Stomach (tissue), 9 donors: Measurements from ENCODE around the gene NDOR1. TPM values are rescaled to one million over a fixed set of nuclear protein-coding genes. Genes with fewer than 3 reads are reported as not detected.

Source experiments
- DNase-seq, 2 donors: peaks; one replicate each; pipeline versions ENCODE4 v3.0.0 to v3.0.0-alpha.2; 2013 to 2019
- H3K27ac ChIP-seq, 5 donors: fragments of 200-600 bp in 4 of 5; sonication (generic) in 4 of 5; one replicate each; pipeline ENCODE4 v1.5.1; 2013 to 2019; ENCODE audit warnings: mild to moderate bottlenecking in 1 of 5, moderate library complexity in 1 of 5
- H3K27me3 ChIP-seq, 3 donors: fragments of 200-600 bp; sonication (generic); one replicate each; pipeline ENCODE4 v1.5.1; 2017 to 2019; ENCODE audit warnings: mixed run types in 1 of 3
- H3K36me3 ChIP-seq, 4 donors: fragments of 200-600 bp; sonication (generic); 1 replicate in 3 of 4; 2 replicates in 1 of 4; pipeline ENCODE4 v1.5.1; 2016 to 2019
- H3K4me1 ChIP-seq, 4 donors: fragments of 200-600 bp; sonication (generic); one replicate each; pipeline ENCODE4 v1.5.1; 2016 to 2019
- H3K4me3 ChIP-seq, 4 donors: fragments of 200-600 bp; sonication (generic) in 3 of 4; one replicate each; pipeline ENCODE4 v1.5.1; 2016 to 2019; ENCODE audit warnings: mild to moderate bottlenecking in 1 of 4
- H3K9me3 ChIP-seq, 4 donors: fragments of 200-600 bp; sonication (generic); one replicate each; pipeline ENCODE4 v1.5.1; 2016 to 2019
- EP300 ChIP-seq: sonication (generic); formaldehyde crosslinking; IDR thresholded peaks from one replicate; pipeline ENCODE4 v1.6.1; 2017; ENCODE audit warnings: antibody characterized with exemption
- POLR2A ChIP-seq, 4 donors: fragments of 450-650 bp; IDR thresholded peaks; one replicate each; pipeline ENCODE4 v1.6.1; 2016; ENCODE audit warnings: antibody characterized with exemption in 4 of 4, control low read depth in 2 of 4, mild to moderate bottlenecking in 1 of 4, moderate library complexity in 1 of 4
- POLR2AphosphoS5 ChIP-seq, 3 donors: sonication (generic); formaldehyde crosslinking; IDR thresholded peaks; one replicate each; pipeline ENCODE4 v1.6.1; 2016; ENCODE audit warnings: antibody characterized with exemption in 3 of 3
- WGBS, 5 donors: extraction: QIAGEN DNeasy Blood & Tissue Kit in 3 of 5; methylation state at CpG; one replicate each; pipeline versions ENCODE4 v1.1.5 to v1.1.7; 2013 to 2018; 5-methylcytosine and 5-hydroxymethylcytosine counted together
- intact Hi-C: fragments of 100-400 bp; cut with DNase I; formaldehyde crosslinking; loops from one replicate; pipeline ENCODE4 v1.15.1; 2023; ENCODE audit warnings: low total_unique reads
- polyA plus RNA-seq, 3 donors: library from polyadenylated mRNA; stranded (reverse); fragments of 200-250 nt; gene quantifications; one replicate each; pipeline ENCODE4 v1.2.3, GENCODE V29; 2013
- small RNA-seq, 4 donors: library from RNA; depleted of rRNA; stranded (forward); fragments of <200 nt; gene quantifications; one replicate each; pipeline ENCODE3, GENCODE V24; 2016
- total RNA-seq, 5 donors: library from RNA; depleted of rRNA; stranded (reverse); fragments of >200 nt; gene quantifications; one replicate each; pipeline versions ENCODE4 v1.1.0 to v1.2.3, GENCODE V29; 2014 to 2016
- TF ChIP-seq, protein P1 (sequence below), 7 experiments: fragments of 450-650 bp in 4 of 7; fragments of 200-600 bp in 3 of 7; sonication (generic) in 3 of 7; IDR thresholded peaks; one replicate each; pipeline ENCODE4 v1.5.1; 2016 to 2019; ENCODE audit warnings: antibody characterized with exemption in 7 of 7, control low read depth in 2 of 7, mild to moderate bottlenecking in 1 of 7
- donor health status: healthy with polysubstance abuse.
- donor health status: Bipolar disorder and iron deficiency.
- donor health status: healthy.

NDOR1 gene
- total and polyA plus RNA-seq, 8 donors, result 0.89 to 105 (median 7.9) TPM

DNA sequence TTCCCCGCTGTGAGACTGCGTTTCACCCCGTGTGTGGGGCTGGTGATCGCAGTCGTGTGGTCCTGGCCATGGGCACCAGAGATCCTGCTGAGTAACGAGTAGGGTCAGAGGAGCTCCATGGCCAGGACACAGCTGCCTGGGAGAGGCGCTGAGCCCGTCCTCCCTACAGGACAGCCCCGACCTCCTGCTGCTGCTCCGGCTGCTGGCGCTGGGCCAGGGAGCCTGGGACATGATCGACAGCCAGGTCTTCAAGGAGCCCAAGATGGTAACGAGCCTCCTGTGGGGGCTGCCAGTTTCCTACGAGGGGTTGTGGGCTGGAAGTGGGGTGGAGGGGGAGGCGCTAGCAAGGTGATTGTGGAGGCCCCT lies 60.6 kb downstream of the NDOR1 start:
- Histone ChIP-seq H3K27ac (no peak overlapping the region), H3K4me3 (no peak overlapping the region), H3K36me3 (peaks cover 41 to 80% (median 69%) of the 10 kb centered on the region in 4 donors), H3K9me3 (no peaks in the 10 kb centered on the region), H3K27me3 (no peaks in the 10 kb centered on the region), H3K4me1 (peaks cover 24 to 57% (median 49%) of the 10 kb centered on the region in 4 donors)
- intact Hi-C loops, result no loop called here
- DNase-seq, result peak in 1 of 2 donors; percentile 7
- 84 to 93% (median 87%) methylated on average over 15 of the region's 15 CpGs for WGBS, 5 donors
- TF ChIP-seq EP300 (no peak), POLR2A (IDR thresholded peaks at IDR 0.05) (no peak), POLR2AphosphoS5 (IDR thresholded peaks at IDR 0.05) (no peak)
- TF ChIP-seq, protein P1, sequence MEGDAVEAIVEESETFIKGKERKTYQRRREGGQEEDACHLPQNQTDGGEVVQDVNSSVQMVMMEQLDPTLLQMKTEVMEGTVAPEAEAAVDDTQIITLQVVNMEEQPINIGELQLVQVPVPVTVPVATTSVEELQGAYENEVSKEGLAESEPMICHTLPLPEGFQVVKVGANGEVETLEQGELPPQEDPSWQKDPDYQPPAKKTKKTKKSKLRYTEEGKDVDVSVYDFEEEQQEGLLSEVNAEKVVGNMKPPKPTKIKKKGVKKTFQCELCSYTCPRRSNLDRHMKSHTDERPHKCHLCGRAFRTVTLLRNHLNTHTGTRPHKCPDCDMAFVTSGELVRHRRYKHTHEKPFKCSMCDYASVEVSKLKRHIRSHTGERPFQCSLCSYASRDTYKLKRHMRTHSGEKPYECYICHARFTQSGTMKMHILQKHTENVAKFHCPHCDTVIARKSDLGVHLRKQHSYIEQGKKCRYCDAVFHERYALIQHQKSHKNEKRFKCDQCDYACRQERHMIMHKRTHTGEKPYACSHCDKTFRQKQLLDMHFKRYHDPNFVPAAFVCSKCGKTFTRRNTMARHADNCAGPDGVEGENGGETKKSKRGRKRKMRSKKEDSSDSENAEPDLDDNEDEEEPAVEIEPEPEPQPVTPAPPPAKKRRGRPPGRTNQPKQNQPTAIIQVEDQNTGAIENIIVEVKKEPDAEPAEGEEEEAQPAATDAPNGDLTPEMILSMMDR (IDR thresholded peaks at IDR 0.05), result no peak

Small RNAs within 50 kb of the gene (small RNA-seq; reads per million reads assigned to genes)
- 0 reads per million in 4 donors for gene MIR3621

Other genes with a start within 250 kb of the NDOR1 start
Only the 30 nearest of the 31 such genes appear.
- 10 to 100 TPM in 4 of 5 donors, 1 to 10 TPM in 1; 2.3 to 34.9 (median 30.4) TPM for gene PTGDS, start 228.2 kb upstream of the NDOR1 start, total RNA-seq
- gene PTGDS, start 228.2 kb upstream of the NDOR1 start, polyA plus RNA-seq, result 10 to 100 TPM; 18.6 to 64.4 (median 37.3) TPM
- gene LCNL1, start 222.7 kb upstream of the NDOR1 start, total RNA-seq, result not detected
- gene LCNL1, start 222.7 kb upstream of the NDOR1 start, polyA plus RNA-seq, result under 1 TPM in 2 of 3 donors, not detected in 1; 0.19 to 0.25 TPM
- gene PAXX, start 213.3 kb upstream of the NDOR1 start, total RNA-seq, result 10 to 100 TPM; 11.9 to 93.6 (median 45.2) TPM
- gene PAXX, start 213.3 kb upstream of the NDOR1 start, polyA plus RNA-seq, result 100 to 1,000 TPM; 158 to 206 (median 178) TPM
- gene CLIC3, start 209.1 kb upstream of the NDOR1 start, total RNA-seq, result 1 to 10 TPM in 1 of 5 donors, not detected in 4; 3.3 TPM
- 10 to 100 TPM in 2 of 3 donors, 1 to 10 TPM in 1; 4.3 to 70.9 (median 15.2) TPM for gene CLIC3, start 209.1 kb upstream of the NDOR1 start, polyA plus RNA-seq
- gene ABCA2, start 177.5 kb upstream of the NDOR1 start, total RNA-seq, result 100 to 1,000 TPM in 1 of 5 donors, 10 to 100 TPM in 3, 1 to 10 TPM in 1; 7.3 to 385 (median 72.8) TPM
- 10 to 100 TPM in 2 of 3 donors, 1 to 10 TPM in 1; 9.3 to 25.5 (median 24.4) TPM for gene ABCA2, start 177.5 kb upstream of the NDOR1 start, polyA plus RNA-seq
- gene FUT7, start 173.6 kb upstream of the NDOR1 start, total RNA-seq, result 1 to 10 TPM in 1 of 5 donors, under 1 TPM in 1, not detected in 3; 0.37 to 3.9 TPM
- under 1 TPM in 2 of 3 donors, not detected in 1; 0.23 to 0.50 TPM for gene FUT7, start 173.6 kb upstream of the NDOR1 start, polyA plus RNA-seq
- 100 to 1,000 TPM in 4 of 5 donors, 10 to 100 TPM in 1; 20.0 to 276 (median 189) TPM for gene NPDC1, start 159.5 kb upstream of the NDOR1 start, total RNA-seq
- gene NPDC1, start 159.5 kb upstream of the NDOR1 start, polyA plus RNA-seq, result 100 to 1,000 TPM; 104 to 186 (median 115) TPM
- gene ENTPD2, start 151.6 kb upstream of the NDOR1 start, total RNA-seq, result 10 to 100 TPM in 1 of 5 donors, 1 to 10 TPM in 3, not detected in 1; 2.2 to 11.3 (median 6.7) TPM
- gene ENTPD2, start 151.6 kb upstream of the NDOR1 start, polyA plus RNA-seq, result 1 to 10 TPM; 2.0 to 4.8 (median 2.9) TPM
- 10 to 100 TPM in 1 of 5 donors, 1 to 10 TPM in 3, not detected in 1; 2.9 to 84.9 (median 4.4) TPM for gene SAPCD2, start 135.1 kb upstream of the NDOR1 start, total RNA-seq
- 1 to 10 TPM; 1.7 to 5.0 (median 3.8) TPM for gene SAPCD2, start 135.1 kb upstream of the NDOR1 start, polyA plus RNA-seq
- gene UAP1L1, start 128.2 kb upstream of the NDOR1 start, total RNA-seq, result 10 to 100 TPM in 3 of 5 donors, 1 to 10 TPM in 2; 4.6 to 95.6 (median 22.8) TPM
- 1 to 10 TPM; 4.1 to 7.4 (median 6.0) TPM for gene UAP1L1, start 128.2 kb upstream of the NDOR1 start, polyA plus RNA-seq
- gene MAN1B1, start 118.7 kb upstream of the NDOR1 start, total RNA-seq, result 100 to 1,000 TPM in 1 of 5 donors, 10 to 100 TPM in 3, 1 to 10 TPM in 1; 4.7 to 167 (median 44.6) TPM
- gene MAN1B1, start 118.7 kb upstream of the NDOR1 start, polyA plus RNA-seq, result 10 to 100 TPM; 22.8 to 52.6 (median 35.0) TPM
- 100 to 1,000 TPM in 3 of 5 donors, 10 to 100 TPM in 2; 25.9 to 251 (median 103) TPM for gene DPP7, start 91.0 kb upstream of the NDOR1 start, total RNA-seq
- gene DPP7, start 91.0 kb upstream of the NDOR1 start, polyA plus RNA-seq, result 100 to 1,000 TPM; 325 to 346 (median 338) TPM
- gene GRIN1, start 66.5 kb upstream of the NDOR1 start, total RNA-seq, result under 1 TPM in 1 of 5 donors, not detected in 4; 0.55 TPM
- gene GRIN1, start 66.5 kb upstream of the NDOR1 start, polyA plus RNA-seq, result under 1 TPM in 2 of 3 donors, not detected in 1; 0.25 to 0.31 TPM
- 100 to 1,000 TPM in 1 of 5 donors, 10 to 100 TPM in 1, 1 to 10 TPM in 1, not detected in 2; 2.6 to 440 (median 11.2) TPM for gene LRRC26, start 35.6 kb upstream of the NDOR1 start, total RNA-seq
- 1 to 10 TPM in 2 of 3 donors, under 1 TPM in 1; 1.00 to 7.7 (median 3.7) TPM for gene LRRC26, start 35.6 kb upstream of the NDOR1 start, polyA plus RNA-seq
- gene TMEM210, start 33.6 kb upstream of the NDOR1 start, total RNA-seq, result not detected
- not detected for gene TMEM210, start 33.6 kb upstream of the NDOR1 start, polyA plus RNA-seq
- gene ANAPC2, start 17.1 kb upstream of the NDOR1 start, total RNA-seq, result 100 to 1,000 TPM in 1 of 5 donors, 10 to 100 TPM in 4; 35.8 to 147 (median 42.9) TPM
- gene ANAPC2, start 17.1 kb upstream of the NDOR1 start, polyA plus RNA-seq, result 10 to 100 TPM; 26.1 to 45.0 (median 40.7) TPM
- gene SSNA1, start 17.0 kb upstream of the NDOR1 start, total RNA-seq, result 100 to 1,000 TPM in 2 of 5 donors, 10 to 100 TPM in 3; 28.1 to 154 (median 81.4) TPM
- gene SSNA1, start 17.0 kb upstream of the NDOR1 start, polyA plus RNA-seq, result 100 to 1,000 TPM; 118 to 146 (median 135) TPM
- 100 to 1,000 TPM in 1 of 5 donors, 10 to 100 TPM in 3, 1 to 10 TPM in 1; 8.8 to 161 (median 25.0) TPM for gene TPRN, start 5.0 kb upstream of the NDOR1 start, total RNA-seq
- 10 to 100 TPM; 23.5 to 36.9 (median 24.3) TPM for gene TPRN, start 5.0 kb upstream of the NDOR1 start, polyA plus RNA-seq
- 10 to 100 TPM; 20.6 to 33.5 (median 28.0) TPM for gene TMEM203, start 52 bp upstream of the NDOR1 start, total RNA-seq
- 10 to 100 TPM; 29.3 to 37.0 (median 35.6) TPM for gene TMEM203, start 52 bp upstream of the NDOR1 start, polyA plus RNA-seq
- gene RNF208, start 16.5 kb downstream of the NDOR1 start, total RNA-seq, result 10 to 100 TPM in 1 of 5 donors, 1 to 10 TPM in 2, under 1 TPM in 1, not detected in 1; 0.45 to 18.7 (median 3.3) TPM
- gene RNF208, start 16.5 kb downstream of the NDOR1 start, polyA plus RNA-seq, result 10 to 100 TPM; 11.8 to 13.9 (median 13.9) TPM
- 1 to 10 TPM in 1 of 5 donors, under 1 TPM in 1, not detected in 3; 0.92 to 3.6 TPM for gene CYSRT1, start 19.5 kb downstream of the NDOR1 start, total RNA-seq
- 10 to 100 TPM in 1 of 3 donors, 1 to 10 TPM in 2; 2.7 to 47.3 (median 3.4) TPM for gene CYSRT1, start 19.5 kb downstream of the NDOR1 start, polyA plus RNA-seq
- not detected for gene RNF224, start 21.8 kb downstream of the NDOR1 start, total RNA-seq
- 1 to 10 TPM in 1 of 3 donors, not detected in 2; 1.0 TPM for gene RNF224, start 21.8 kb downstream of the NDOR1 start, polyA plus RNA-seq
- gene SLC34A3, start 25.2 kb downstream of the NDOR1 start, total RNA-seq, result under 1 TPM in 1 of 5 donors, not detected in 4; 0.18 TPM
- under 1 TPM in 1 of 3 donors, not detected in 2; 0.53 TPM for gene SLC34A3, start 25.2 kb downstream of the NDOR1 start, polyA plus RNA-seq
- 100 to 1,000 TPM in 4 of 5 donors, 10 to 100 TPM in 1; 69.4 to 170 (median 115) TPM for gene TUBB4B, start 35.6 kb downstream of the NDOR1 start, total RNA-seq
- gene TUBB4B, start 35.6 kb downstream of the NDOR1 start, polyA plus RNA-seq, result 100 to 1,000 TPM; 188 to 292 (median 215) TPM
- not detected for gene STPG3, start 45.6 kb downstream of the NDOR1 start, total RNA-seq
- not detected for gene STPG3, start 45.6 kb downstream of the NDOR1 start, polyA plus RNA-seq
- 100 to 1,000 TPM in 1 of 5 donors, 10 to 100 TPM in 4; 11.2 to 134 (median 44.9) TPM for gene NELFB, start 49.6 kb downstream of the NDOR1 start, total RNA-seq
- 10 to 100 TPM; 29.0 to 38.0 (median 34.2) TPM for gene NELFB, start 49.6 kb downstream of the NDOR1 start, polyA plus RNA-seq
- 100 to 1,000 TPM in 1 of 5 donors, 10 to 100 TPM in 3, 1 to 10 TPM in 1; 9.9 to 180 (median 29.9) TPM for gene TOR4A, start 72.0 kb downstream of the NDOR1 start, total RNA-seq
- 1 to 10 TPM; 5.9 to 8.9 (median 6.0) TPM for gene TOR4A, start 72.0 kb downstream of the NDOR1 start, polyA plus RNA-seq
- 100 to 1,000 TPM in 1 of 5 donors, 10 to 100 TPM in 2, 1 to 10 TPM in 2; 1.2 to 323 (median 14.6) TPM for gene NRARP, start 96.6 kb downstream of the NDOR1 start, total RNA-seq
- 1 to 10 TPM; 1.5 to 2.7 (median 2.0) TPM for gene NRARP, start 96.6 kb downstream of the NDOR1 start, polyA plus RNA-seq
- gene EXD3, start 217.5 kb downstream of the NDOR1 start, total RNA-seq, result 100 to 1,000 TPM in 1 of 5 donors, 10 to 100 TPM in 4; 12.9 to 105 (median 28.1) TPM
- gene EXD3, start 217.5 kb downstream of the NDOR1 start, polyA plus RNA-seq, result 10 to 100 TPM; 17.4 to 27.3 (median 20.7) TPM
- gene NOXA1, start 217.7 kb downstream of the NDOR1 start, total RNA-seq, result 10 to 100 TPM in 2 of 5 donors, 1 to 10 TPM in 3; 3.5 to 43.2 (median 8.3) TPM
- gene NOXA1, start 217.7 kb downstream of the NDOR1 start, polyA plus RNA-seq, result 10 to 100 TPM; 14.4 to 20.5 (median 15.1) TPM